SIG-M5 (cell line): Measurements from ENCODE around the gene PRKCZ.
A peak's percentile ranks its signal among the peaks of the same experiment; 100 is the strongest.
"Not testable (repeated sequence)": the region's sequence is repeated elsewhere in the genome, so short reads cannot be mapped to it uniquely, and the experiment has no call there.

ENCODE experiments used
- DNase-seq: peaks from one replicate; lab custom pipeline; 2025; lab: John Stamatoyannopoulos, UW

PRKCZ gene

GRCh38 chr1:2102753-2103152, 52.5 kb downstream of the PRKCZ start:
- DNase-seq: no peak

GRCh38 chr1:2103266-2103900, 53.2 kb downstream of the PRKCZ start:
- DNase-seq: no peak

- no peak for DNase-seq
Observed at GRCh38 chr1:2103901-2104590, 53.8 kb downstream of the PRKCZ start.

GRCh38 chr1:2104621-2105427, 54.6 kb downstream of the PRKCZ start:
- no peak for DNase-seq

DNA sequence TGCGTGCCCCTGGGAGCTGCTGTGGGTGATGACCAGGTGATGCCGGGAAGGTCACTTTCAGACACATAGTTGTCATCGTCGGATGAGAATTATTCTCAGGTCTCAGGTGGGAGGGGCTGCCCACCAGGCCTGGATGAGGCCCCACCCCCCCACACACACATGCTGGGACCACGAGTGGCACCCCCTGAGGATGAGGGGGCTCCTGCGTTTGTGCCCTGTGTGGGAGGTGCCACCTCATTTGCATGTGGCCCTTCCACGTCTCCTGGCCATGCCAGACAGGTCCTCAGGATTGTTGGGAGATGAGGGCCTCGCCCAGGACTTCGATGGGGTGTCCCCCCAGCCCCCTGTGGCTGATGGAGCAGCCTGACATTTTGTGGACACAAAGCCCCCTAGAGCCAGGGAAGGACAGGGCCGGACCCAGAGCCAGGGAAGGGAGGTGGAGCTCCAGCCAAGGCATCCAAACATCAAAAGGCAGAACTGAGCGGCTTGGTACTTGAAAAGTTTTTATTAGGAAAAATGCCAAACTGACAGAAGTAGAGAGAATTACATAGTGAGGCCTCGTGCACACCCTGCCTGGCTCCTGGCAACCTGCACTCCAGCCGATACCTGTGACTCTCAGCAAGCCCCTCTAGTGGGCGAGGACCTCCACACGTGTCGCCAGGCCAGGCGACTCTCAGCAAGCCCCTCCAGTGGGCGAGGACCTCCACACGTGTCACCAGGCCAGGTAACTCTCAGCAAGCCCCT, 55.7 kb downstream of the PRKCZ start:
- DNase-seq: no peak

DNA sequence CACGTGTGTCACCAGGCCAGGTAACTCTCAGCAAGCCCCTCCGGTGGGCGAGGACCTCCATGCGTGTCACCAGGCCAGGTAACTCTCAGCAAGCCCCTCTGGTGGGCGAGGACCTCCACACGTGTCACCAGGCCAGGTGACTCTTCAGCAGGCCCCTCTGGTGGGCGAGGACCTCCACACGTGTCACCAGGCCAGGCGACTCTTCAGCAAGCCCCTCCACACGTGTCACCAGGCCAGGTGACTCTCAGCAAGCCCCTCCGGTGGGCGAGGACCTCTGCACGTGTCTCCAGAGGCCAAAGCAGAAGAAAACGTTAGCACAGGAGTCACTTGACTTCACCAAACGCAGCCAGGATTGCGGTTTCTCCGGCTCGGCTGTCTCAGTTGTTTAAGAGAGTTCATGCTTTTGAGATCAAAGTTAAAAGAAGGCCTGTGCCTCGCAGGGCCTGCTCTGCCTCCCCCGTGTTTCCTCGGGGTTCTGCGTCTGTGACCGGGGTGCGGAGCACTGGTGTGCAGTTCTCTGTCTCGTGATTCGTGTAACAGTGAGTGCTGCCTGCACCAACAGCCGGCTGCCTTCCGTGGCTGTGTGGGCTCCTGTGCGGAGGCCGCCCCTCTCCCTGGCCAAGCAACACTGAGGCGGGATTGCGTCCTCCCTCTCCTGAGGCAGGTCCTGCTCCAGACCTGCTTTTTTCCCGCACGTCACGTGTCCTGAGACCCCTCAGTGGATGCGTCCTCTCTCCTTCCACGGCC, 56.6 kb downstream of the PRKCZ start:
- DNase-seq: no peak

DNA sequence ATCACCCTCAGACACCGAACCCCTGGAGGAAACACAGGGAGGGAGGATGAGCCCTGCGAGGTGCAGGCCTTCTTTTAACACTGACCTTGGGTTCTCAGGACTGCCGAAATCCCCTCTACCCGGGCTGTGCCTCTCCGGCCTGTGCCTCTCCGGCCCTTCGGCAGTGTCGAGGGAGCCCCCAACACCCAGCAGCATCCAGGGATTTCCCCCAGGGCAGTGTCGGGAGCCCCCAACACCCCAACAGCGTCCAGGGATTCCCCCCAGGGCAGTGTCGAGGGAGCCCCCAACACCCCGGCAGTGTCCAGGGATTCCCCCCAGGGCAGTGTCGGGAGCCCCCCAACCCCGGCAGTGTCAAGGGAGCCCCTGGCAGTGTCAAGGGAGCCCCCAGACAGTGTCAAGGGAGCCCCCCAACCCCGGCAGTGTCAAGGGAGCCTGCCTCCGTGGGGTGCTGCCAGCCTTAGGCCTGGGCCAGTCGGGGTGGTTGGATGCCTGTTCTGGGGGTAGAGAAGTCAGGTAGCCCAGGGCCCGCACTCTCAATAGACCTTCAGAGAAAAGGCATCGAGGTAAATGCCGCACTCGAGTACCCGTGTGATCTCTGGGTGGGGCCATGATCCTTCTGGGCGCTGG, 57.5 kb downstream of the PRKCZ start:
- DNase-seq: no peak

GRCh38 chr1:2108213-2108876, 58.1 kb downstream of the PRKCZ start:
- no peak for DNase-seq

DNA sequence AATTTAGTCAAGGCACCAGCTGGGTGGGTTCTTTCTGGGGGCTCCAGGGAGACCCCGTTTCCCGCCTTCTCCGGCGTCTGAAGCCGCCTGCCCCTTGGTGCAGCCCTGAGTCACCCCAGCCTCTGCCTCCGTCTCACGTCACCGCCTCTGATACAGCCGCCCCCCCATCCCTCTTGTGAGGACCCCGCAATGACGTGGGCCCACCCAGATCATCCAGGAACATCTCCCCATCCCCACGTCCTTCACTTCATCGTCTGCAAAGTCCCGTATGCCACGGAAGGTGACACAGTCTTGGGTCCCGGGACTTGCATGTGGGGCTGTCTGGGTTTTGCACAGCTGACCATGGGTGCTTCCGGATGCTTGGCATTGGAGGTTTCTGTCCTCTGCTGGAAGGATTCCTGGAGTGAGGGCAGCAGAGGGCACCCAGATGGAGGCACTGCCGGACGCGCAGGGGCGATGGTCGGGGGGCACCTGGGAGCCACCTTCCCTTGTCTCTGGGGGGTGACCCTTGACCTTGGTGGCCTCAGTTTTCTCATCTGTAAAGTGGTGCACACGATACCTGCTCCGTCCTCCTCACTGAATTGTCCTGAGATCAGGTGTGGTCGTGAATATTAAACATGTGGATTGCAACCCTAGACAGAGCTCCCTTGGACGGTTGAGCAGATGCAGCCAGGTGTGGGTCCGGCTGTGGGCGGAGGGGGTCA, 58.8 kb downstream of the PRKCZ start:
- no peak for DNase-seq

GRCh38 chr1:2109581-2110021, 59.4 kb downstream of the PRKCZ start:
- no peak for DNase-seq

DNA sequence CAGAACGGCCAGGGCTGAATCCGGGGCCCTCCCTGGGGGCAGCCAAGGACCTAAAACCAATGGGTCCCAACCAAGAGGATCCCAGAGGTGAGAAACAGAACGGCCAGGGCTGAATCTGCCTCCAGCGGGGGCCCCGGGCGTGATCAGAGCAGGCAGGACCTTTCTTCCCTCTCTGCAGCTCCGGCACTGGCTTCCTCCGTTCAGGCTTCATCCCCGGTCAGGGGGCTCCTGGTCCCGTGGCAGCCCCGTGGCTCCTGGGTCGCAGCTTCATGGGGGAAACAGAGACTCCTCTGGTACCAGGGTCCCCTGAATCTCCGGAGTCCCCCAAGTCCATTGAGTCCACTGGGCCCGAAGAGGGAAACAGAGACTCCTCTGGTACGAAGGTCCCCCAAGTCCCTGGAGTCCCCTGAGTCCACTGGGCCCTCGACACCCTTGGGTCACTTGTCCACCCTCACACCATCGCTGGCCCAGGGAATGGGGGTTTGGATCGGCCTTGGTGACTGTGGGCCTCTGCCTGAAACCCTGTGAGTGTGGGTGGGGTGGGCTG, 60.1 kb downstream of the PRKCZ start:
- no peak for DNase-seq

GRCh38 chr1:2110738-2111673, 60.8 kb downstream of the PRKCZ start:
- no peak for DNase-seq

GRCh38 chr1:2111674-2112035, 61.4 kb downstream of the PRKCZ start:
- DNase-seq: no peak

DNA sequence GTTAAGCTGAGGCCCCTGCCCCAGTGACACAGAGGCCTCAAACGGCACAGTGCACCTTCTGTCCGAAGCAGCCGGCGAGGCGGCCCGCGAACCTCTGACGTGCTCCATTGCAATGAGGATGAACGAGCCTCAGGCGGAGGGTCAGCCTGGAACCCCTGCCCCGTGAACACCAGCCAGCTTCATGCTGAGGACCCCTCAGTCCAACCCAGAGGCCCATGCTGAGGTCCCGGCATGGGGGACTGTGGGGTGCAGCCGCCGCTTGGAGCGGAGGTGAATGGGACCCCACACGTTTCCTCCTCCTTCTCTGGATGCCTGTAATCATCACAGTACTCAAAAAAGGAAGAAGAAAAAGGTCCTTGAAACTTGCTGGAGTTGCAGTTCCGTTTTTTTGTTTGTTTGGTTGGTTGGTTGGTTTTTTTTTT, 62.1 kb downstream of the PRKCZ start:
- DNase-seq: peak; percentile 42

DNA sequence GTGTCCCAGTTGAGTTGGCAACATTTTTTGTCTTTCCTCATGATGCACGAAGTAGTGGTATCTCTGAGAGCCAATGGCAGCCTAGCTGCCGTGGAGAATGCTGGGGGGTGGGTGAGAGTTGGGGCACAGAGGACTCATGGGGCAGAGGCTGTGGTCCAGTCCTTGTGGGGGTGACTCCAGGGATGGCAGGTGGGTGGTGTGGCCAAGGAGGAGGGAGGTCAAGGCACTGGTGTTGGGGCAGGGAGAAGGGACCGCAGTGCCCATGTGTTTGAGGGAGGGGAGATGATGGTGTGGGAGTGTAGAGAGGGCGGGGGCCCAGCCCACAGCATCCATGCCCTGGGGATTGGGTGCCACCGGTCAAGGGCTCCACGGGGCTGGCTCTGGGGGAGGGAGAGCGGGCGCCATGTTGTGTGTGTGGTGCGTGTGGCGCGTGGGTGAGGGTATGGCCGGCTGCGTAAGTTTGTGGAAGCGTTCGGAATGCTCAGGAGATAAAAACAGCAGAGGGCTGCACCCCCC, 63.5 kb downstream of the PRKCZ start:
- DNase-seq: no peak

DNA sequence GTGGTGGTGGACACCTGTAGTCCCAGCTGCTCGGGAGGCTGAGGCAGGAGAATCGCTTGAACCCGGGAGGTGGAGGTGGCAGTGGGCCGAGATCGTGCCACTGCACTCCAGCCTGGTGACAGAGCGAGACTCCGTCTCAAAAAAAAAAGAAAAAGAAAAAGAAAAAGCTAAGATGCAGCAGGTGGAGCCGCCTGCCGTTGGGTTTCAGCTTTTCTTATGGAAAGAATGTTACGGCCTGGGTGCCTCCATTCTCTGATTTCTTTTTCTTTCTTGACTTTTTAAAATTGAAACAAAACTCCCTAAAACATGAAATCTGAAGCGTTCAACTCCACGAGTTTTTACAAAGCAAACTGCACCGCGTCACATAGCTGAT, 64.4 kb downstream of the PRKCZ start:
- DNase-seq: not testable (repeated sequence)

DNA sequence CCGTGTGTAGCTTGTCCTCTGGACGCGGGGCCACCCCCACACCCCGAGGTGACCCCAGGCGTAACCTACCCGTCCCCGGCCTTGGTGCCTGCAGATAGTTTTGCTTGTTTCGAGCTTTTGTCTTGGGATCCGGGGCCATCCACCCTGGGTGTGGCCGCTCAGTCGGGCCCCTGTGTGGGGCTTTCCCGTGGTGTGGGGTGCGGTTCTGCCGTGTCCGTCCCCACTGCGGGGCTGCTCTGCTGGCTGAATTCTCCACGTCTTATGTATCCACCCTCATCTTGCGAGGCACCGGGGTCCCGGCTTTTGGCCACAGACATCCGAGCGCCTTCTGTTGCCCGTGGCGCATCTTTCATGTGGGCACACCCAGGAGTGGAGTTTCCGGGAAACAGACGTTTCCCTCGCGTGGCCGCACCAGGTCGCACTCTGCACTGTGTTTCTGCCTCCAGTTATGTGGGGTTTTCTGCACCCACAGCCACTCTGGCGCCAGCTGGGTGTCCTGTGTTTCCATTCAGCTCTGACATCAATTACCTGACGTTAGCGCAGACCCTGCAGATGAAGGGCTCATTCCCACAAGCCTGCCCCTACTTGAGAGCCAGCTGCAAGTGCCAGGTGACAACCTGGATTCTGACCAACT, 64.9 kb downstream of the PRKCZ start:
- no peak for DNase-seq
